Islet precursor cell (in vitro differentiated cells): ENCODE results near the gene UBE2K.
A peak's percentile ranks its signal among the peaks of the same experiment; 100 is the strongest.
"Not testable (repeated sequence)": the region's sequence is repeated elsewhere in the genome, so short reads cannot be mapped to it uniquely, and the experiment has no call there.

ENCODE experiments used
- DNase-seq: peaks from one replicate; pipeline ENCODE4 v3.0.0-alpha.2; 2018

Gene UBE2K, protein sequence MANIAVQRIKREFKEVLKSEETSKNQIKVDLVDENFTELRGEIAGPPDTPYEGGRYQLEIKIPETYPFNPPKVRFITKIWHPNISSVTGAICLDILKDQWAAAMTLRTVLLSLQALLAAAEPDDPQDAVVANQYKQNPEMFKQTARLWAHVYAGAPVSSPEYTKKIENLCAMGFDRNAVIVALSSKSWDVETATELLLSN

GRCh38 chr4:39697740-39698423 is at the start of gene UBE2K:
Gene UBE2K (plus strand): TSS chr4:39698136. CDS start chr4:39698328, 192 bp downstream.
- peak; percentile 96 for DNase-seq

DNA sequence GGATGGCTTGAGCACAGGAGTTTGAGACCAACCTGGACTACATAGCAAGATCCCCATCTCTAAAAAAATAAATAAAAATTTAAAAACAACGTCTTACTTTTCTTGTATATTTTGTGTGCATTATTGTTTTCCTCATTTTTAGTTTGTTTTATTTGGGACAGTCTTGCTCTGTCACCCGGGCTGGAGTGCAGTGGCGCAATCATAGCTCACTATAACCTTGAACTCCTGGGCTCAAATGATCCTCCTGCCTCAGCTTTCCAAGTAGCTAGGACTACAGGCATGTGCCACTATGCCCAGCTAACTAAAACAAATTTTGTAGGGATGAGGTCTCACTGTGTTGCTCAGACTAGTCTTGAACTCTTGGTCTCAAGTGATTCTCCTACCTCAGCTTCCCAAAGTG is 49.7 kb upstream of the UBE2K start:
- no peak for DNase-seq

GRCh38 chr4:39648827-39649558 is 48.9 kb upstream of the UBE2K start:
- no peak for DNase-seq

GRCh38 chr4:39649639-39650265 is 48.2 kb upstream of the UBE2K start:
- DNase-seq = no peak

DNA sequence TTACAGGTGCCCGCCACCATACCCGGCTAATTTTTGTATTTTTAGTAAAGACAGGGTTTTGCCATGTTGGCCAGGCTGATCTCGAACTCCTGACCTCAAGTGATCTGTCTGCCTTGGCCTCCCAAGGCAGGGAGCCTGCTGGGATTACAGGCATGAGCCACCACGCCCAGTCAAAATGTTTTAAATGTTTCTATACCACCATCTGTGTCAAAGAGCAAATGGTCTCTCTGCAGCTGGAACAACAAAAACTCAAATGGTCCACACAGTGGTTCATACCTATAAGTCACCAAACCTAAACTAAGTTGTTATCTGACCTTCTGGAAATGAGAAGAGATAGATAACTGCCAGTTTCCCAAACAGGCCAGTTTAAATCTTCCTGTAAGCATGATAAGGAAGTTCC is 46.4 kb upstream of the UBE2K start:
- not testable (repeated sequence) for DNase-seq

DNA sequence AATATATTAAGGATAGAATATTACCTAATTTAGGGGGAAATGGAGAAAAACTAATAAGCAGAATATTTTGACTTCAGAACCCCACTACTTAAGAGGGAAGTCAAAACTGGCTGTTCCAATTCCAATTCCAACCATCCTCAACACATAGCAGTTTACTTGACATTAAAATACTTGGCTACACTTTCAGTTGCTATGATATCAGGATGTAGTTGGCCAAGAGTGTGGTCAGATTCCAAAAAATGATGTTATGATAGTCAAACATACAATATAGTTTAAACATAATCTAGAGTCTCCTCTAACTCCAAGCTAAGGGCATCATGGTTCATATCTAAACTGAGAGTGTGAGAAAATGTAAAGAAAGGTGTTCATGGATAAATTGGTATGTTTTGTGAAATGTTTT is 42.7 kb upstream of the UBE2K start:
- DNase-seq = no peak

GRCh38 chr4:39655876-39656275 is 42.1 kb upstream of the UBE2K start:
- no peak for DNase-seq

DNA sequence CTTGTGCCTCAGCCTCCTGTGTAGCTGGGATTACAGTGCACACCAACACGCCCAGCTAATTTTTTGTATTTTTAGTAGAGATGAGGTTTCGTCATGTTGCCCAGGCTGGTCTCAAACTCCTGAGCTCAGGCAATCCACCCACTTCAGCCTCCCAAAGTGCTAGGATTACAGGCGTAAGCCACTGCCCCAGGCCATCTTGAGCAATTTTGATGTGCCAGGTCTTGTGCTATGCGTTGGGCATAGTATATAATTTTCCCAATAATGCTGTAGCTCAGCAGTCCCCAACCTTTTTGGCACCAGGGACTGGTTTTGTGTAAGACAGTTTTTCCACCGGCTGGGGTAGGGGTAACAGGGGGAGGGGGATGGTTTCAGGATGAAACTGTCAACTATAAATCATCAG is 41.3 kb upstream of the UBE2K start:
- DNase-seq = not testable (repeated sequence)

DNA sequence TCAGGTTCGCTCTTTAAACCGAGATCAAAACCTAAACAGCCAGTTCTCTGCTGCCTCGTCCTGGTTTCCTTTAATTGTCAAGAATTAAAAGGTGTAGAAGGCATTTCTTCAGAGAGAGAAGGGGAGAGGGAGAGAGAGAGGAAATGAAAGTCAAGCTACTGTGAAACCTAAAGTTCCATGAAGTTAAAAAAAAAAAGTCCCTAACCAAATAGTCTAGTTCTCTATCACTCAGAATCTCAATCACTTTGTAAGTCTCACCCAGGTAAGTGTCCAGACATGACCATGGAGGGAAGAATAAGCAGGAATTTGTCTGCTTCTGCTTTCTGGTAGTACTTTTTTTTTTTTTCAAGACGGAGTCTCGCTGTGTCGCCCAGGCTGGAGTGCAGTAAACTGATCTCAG is 40.5 kb upstream of the UBE2K start:
- no peak for DNase-seq

- no peak for DNase-seq
Measured at GRCh38 chr4:39658756-39659155, 39.2 kb upstream of the UBE2K start.

DNA sequence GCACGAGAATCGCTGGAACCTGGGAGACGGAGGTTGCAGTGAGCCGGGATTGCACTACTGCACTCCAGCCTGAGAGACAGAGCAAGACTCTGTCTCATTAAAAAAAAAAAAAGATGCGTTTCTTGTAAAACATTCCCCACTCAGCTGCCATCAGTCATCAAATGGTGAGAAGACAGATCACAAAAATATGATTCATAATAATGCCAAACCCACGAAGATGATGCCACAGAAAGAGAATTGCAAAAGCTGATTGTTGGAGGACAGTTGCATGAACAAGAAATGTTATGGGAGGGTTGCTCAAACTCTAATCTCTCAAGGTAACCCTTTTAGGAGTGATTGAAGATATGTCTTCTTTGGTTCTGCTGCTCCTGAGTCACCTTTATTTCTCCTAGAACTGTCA is 37.9 kb upstream of the UBE2K start:
- no peak for DNase-seq

DNA sequence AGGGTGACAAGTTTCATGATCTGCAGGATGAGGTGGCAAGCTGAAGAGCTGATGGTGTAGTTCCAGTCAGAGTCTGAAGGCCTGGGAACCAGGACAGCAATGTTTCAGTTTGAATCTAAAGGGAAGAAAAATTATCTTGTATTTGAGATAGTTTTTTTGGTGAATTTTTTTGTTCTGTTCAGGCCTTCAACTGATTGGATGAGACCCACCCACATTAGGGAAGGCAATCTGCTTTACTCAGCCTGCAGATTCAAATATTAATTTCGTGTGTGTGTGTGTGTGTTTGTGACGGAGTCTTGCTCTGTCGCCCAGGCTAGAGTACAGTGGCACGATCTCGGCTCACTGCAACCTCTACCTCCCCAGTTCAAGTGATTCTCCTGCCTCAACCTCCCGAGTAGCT is 37.2 kb upstream of the UBE2K start:
- no peak for DNase-seq

GRCh38 chr4:39662683-39663082 is 35.3 kb upstream of the UBE2K start:
- DNase-seq = no peak

GRCh38 chr4:39664828-39665731 is 32.9 kb upstream of the UBE2K start:
- DNase-seq = no peak

DNA sequence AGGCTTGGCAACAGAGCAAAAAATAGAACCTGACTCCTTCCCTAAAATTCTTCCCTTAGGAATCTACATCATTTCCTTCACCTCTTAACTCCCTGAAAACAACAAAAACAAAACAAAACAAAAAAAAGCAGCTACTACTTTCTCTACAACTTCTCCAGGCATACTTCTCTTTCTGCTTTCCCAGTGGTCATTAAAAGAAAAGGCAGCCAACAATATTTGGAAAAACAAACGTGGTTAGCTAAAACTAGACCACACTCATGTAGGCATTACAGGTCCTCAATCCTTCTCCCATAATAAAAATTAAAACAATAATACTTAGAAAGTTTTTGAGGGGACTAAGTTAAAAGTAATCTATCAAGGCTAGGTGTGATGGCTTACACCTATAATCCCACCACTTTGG is 30.2 kb upstream of the UBE2K start:
- DNase-seq = no peak

GRCh38 chr4:39668887-39669286 is 29.0 kb upstream of the UBE2K start:
- no peak for DNase-seq

DNA sequence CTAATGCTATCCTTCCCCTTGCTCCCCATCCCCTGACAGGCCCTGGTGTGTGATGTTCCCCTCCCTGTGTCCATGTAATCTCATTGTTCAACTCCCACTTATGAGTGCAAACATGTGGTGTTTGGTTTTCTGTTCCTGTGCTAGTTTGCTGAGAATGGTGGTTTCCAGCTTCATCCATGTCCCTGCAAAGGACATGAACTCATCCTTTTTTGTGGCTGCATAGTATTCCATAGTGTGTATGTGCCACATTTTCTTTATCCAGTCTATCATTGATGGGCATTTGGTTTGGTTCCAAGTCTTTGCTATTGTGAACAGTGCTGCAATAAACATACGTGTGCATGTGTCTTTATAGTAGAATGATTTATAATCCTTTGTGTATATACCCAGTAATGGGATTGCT is 27.6 kb upstream of the UBE2K start:
- not testable (repeated sequence) for DNase-seq

DNA sequence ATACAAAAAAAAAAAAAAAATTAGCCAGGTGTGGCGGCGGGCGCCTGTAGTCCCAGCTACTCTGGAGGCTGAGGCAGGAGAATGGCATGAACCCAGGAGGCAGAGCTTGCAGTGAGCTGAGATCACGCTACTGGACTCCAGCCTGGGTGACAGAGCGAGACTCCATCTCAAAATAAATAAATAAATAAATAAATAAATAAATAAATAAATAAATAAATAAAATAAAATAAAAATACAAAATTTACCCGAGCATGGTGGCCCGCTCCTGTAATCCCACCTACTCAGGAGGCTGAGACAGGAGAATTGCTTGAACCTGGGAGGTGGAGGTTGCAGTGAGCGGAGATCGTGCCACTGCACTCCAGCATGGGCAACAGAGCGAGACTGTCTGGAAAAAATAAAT is 22.3 kb upstream of the UBE2K start:
- not testable (repeated sequence) for DNase-seq

DNA sequence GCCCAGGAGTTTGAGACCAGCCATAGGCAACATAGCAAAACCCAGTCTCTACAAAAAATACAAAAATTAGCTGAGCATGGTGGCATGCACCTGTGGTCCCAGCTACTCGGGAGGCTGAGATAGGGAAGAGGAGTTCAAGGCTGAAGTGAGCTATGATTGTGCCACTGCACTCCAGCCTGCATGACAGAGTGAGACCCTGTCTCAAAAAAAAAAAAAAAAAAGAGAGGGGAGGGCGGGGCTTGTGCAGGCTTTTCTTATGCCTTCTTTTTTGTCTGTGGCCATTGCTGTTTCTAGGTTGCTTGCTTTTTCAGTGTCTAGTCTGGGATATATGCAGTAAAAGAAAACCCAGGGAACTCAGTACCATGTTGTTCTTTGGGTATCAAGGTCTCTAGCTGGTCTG is 16.9 kb upstream of the UBE2K start:
- DNase-seq = not testable (repeated sequence)

DNA sequence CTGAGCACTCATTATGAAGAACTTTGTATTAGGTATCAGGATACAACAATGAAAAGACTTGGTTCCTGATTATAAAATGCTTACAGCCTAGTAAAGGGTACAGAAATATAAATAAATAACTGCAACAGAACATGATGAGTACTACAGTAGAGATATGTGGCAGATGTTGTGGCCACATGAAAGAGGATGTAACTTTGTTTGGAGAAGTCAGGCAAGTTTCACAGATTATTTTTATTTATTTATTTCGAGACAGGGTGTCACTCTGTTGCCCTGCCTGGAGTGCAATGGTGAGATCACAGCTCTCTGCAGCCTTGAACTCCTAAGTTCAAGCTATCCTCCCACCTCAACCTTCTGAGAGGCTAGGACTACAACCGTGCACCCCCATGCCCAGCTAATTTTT is 15.8 kb upstream of the UBE2K start:
- DNase-seq = no peak

DNA sequence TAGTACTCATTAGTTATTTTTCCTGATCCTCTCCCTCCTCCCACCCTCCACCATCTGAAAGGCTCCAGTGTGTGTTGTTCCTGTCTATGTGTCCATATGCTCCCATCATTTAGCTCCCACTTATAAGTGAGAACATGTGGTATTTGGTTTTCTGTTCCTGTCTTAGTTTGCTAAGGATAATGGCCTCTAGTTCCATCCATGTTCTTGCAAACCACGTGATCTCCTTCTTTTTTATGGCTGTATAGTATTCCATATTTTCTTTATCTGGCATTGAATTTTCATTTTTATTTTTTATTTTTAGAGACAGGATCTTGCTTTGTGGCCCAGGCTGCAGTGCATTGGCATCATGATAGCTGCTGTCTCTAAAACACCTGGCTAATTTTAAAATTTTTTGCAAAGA is 11.9 kb upstream of the UBE2K start:
- no peak for DNase-seq

GRCh38 chr4:39687014-39687413 is 10.9 kb upstream of the UBE2K start:
- DNase-seq = no peak

GRCh38 chr4:39689970-39690369 is 8.0 kb upstream of the UBE2K start:
- DNase-seq = no peak
